ENCODE results near the gene TRIM32. TPM values are rescaled to one million over a fixed set of nuclear protein-coding genes. Genes with fewer than 3 reads are reported as not detected.

TRIM32 gene
- total and polyA plus RNA-seq, 8 donors, result 2.4 to 18.2 (median 8.1) TPM

- no peaks in the 10 kb centered on the region for H3K9me3 ChIP-seq
Measured at GRCh38 chr9:116701940-116702642, 15.0 kb downstream of the TRIM32 start.

GRCh38 chr9:116703634-116704033 lies 16.5 kb downstream of the TRIM32 start:
- FAIRE-seq (no peak), DNase-seq (no peak), ATAC-seq (no peak)
- no peak for TF ChIP-seq CTCF (IDR thresholded peaks at IDR 0.05)
- no peaks in the 10 kb centered on the region for H3K9me3 ChIP-seq
- peaks cover 4 to 11% (median 6%) of the 10 kb centered on the region in 3 donors for H3K36me3 ChIP-seq
- no peaks in the 10 kb centered on the region for H3K27me3 ChIP-seq
- intact Hi-C loops (cut with DNase I), result no loop called here
- H3K27ac ChIP-seq, result no peak overlapping the region
- 97 to 98% methylated on average over 1 to 3 of the region's 3 CpGs for WGBS, 2 donors
- H3K4me1 ChIP-seq, result peaks cover 0 to 12% (median 11%) of the 10 kb centered on the region in 3 donors
- no peak overlapping the region for H3K4me3 ChIP-seq

More at GRCh38 chr9:116701940-116702642, 15.0 kb downstream of the TRIM32 start:
- intact Hi-C loops (cut with DNase I), result no loop called here
- TF ChIP-seq CTCF (IDR thresholded peaks at IDR 0.05), result no peak
- ATAC-seq (no peak), FAIRE-seq (no peak), DNase-seq (no peak)
- Histone ChIP-seq H3K27me3 (no peaks in the 10 kb centered on the region), H3K4me1 (peaks cover 0 to 12% (median 11%) of the 10 kb centered on the region in 3 donors), H3K4me3 (no peak overlapping the region), H3K36me3 (peaks cover 4 to 22% (median 6%) of the 10 kb centered on the region in 3 donors), H3K27ac (no peak overlapping the region)
- WGBS, 2 donors, result 46 to 84% methylated on average over 2 of the region's 2 CpGs

GRCh38 chr9:116704470-116704869 lies 17.4 kb downstream of the TRIM32 start:
- no peak for TF ChIP-seq CTCF (IDR thresholded peaks at IDR 0.05)
- DNase-seq, result no peak
- intact Hi-C loops (cut with DNase I), result no loop called here
- no peaks in the 10 kb centered on the region for H3K27me3 ChIP-seq
- no peak overlapping the region for H3K27ac ChIP-seq
- peaks cover 0 to 12% (median 11%) of the 10 kb centered on the region in 3 donors for H3K4me1 ChIP-seq
- H3K9me3 ChIP-seq, result no peaks in the 10 kb centered on the region
- H3K4me3 ChIP-seq, result no peak overlapping the region
- H3K36me3 ChIP-seq, result peaks cover 0 to 3% (median 0%) of the 10 kb centered on the region in 3 donors
- no peak for ATAC-seq
- FAIRE-seq, result no peak

GRCh38 chr9:116705531-116705930 lies 18.4 kb downstream of the TRIM32 start:
- no peak overlapping the region for H3K27ac ChIP-seq
- no peak overlapping the region for H3K4me3 ChIP-seq
- H3K27me3 ChIP-seq, result no peaks in the 10 kb centered on the region
- intact Hi-C loops (cut with DNase I), result no loop called here
- ATAC-seq (no peak), DNase-seq (no peak), FAIRE-seq (no peak)
- TF ChIP-seq CTCF (IDR thresholded peaks at IDR 0.05), result no peak
- WGBS, 2 donors, result 10 to 18% methylated on average over 1 of the region's 1 CpG
- H3K36me3 ChIP-seq, result no peaks in the 10 kb centered on the region
- H3K4me1 ChIP-seq, result peaks cover 0 to 12% (median 11%) of the 10 kb centered on the region in 3 donors
- no peaks in the 10 kb centered on the region for H3K9me3 ChIP-seq
